NT2/D1 (cell line): ENCODE measurements around the gene CDKN2B.

Source experiments
- SUZ12 ChIP-seq: IDR thresholded peaks from 2 replicates; pipeline ENCODE4 v1.6.1; 2011; ENCODE audit not compliant: insufficient read length, insufficient read depth; ENCODE audit errors: extremely low read depth
- YY1 ChIP-seq: IDR thresholded peaks from 2 replicates; pipeline ENCODE4 v1.6.1; 2011; ENCODE audit not compliant: insufficient read length, insufficient read depth
- ZNF274 ChIP-seq: IDR thresholded peaks from 2 replicates; pipeline ENCODE4 v1.6.1; 2011; ENCODE audit warnings: mild to moderate bottlenecking, low read depth, low read length

DNA sequence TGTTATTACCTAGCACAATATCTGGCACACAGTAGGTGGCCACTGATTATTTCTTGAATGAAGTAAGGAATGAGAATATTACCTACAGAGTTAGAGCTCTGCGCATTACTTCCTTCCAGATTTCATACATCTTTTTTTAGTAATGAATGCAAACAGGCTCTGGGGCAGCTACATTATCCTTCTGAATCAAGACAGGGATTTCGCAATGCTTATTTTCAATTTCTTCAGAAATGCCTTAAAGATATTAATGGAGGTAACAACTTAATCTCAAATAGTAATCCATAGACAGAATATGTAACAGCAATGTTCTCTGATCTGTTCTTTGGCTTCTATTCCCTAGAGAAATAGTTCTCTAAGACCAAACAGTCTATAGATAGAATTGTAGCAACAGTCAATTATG, 47.5 kb downstream of the CDKN2B start:
- TF ChIP-seq SUZ12, result no peak
- TF ChIP-seq ZNF274, result no peak
- TF ChIP-seq YY1, result no peak
